Mononuclear cell (primary cell): ENCODE measurements around the gene TRIM29. TPM values are rescaled to one million over a fixed set of nuclear protein-coding genes. Genes with fewer than 3 reads are reported as not detected.
"Not testable (repeated sequence)": the region's sequence is repeated elsewhere in the genome, so short reads cannot be mapped to it uniquely, and the experiment has no call there.

Experiments used
- H3K27me3 ChIP-seq: 2 replicates; pipeline ENCODE4 v1.6.0; 2011; ENCODE audit warnings: low read length, control low read depth; ENCODE audit not compliant: insufficient read depth
- H3K4me1 ChIP-seq: 2 replicates; pipeline ENCODE4 v1.5.1; 2011; ENCODE audit warnings: mild to moderate bottlenecking, low read length, control low read depth; ENCODE audit not compliant: insufficient read depth
- H3K4me3 ChIP-seq: 2 replicates; pipeline ENCODE4 v1.5.1; 2011; ENCODE audit warnings: mild to moderate bottlenecking, low read length, moderate library complexity
- H3K9me3 ChIP-seq: 2 replicates; pipeline ENCODE4 v1.5.1; 2011; ENCODE audit warnings: low read depth, mild to moderate bottlenecking, control low read depth, low read length
- total RNA-seq: library from RNA; depleted of rRNA; stranded (reverse); fragments of >200 nt; gene quantifications from one replicate; pipeline ENCODE4 v1.2.3, GENCODE V29; 2012

The TRIM29 gene
- total RNA-seq, 1 donor = not detected

DNA sequence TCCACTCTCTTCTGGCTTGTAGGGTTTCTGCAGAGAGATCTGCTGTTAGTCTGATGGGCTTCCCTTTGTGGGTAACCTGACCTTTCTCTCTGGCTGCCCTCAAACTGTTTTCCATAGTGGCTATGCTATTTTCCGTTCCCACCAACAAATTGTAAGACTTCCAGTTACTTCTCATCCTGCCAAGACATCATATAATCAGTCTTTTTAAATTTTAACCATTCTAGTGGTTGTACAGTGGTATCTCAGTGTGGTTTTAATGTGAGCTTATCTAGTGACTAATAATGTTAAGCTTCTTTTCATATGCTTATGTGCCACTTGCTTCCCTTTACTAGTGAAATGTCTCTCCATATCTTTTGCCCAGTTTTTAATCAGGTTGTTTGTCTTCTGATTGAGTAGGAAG, 13.6 kb upstream of the TRIM29 start:
- Histone ChIP-seq H3K9me3 (no peaks in the 10 kb centered on the region), H3K27me3 (no peaks in the 10 kb centered on the region), H3K4me1 (no peaks in the 10 kb centered on the region), H3K4me3 (no peak overlapping the region)

DNA sequence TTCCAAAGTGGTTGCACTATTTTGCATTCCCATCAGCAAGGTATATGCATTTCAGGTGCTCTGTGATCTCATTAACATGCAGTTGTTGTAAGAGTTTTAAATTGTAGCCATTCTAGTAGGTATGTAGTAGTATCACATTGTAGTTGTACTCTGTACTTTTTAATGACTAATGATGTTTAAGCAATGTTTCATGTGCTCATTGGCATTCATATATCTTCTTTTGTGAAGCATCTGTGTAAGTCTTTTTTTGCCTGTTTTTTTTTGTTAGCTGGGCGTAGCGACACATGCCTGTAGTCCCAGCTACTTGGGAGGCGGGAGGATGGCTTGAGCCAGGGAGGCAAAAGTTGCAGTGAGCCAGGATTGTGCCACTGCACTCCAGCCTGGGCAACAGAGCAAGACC, 11.3 kb upstream of the TRIM29 start:
- no peak overlapping the region for H3K4me3 ChIP-seq
- no peaks in the 10 kb centered on the region for H3K4me1 ChIP-seq
- no peaks in the 10 kb centered on the region for H3K9me3 ChIP-seq
- H3K27me3 ChIP-seq = no peaks in the 10 kb centered on the region

DNA sequence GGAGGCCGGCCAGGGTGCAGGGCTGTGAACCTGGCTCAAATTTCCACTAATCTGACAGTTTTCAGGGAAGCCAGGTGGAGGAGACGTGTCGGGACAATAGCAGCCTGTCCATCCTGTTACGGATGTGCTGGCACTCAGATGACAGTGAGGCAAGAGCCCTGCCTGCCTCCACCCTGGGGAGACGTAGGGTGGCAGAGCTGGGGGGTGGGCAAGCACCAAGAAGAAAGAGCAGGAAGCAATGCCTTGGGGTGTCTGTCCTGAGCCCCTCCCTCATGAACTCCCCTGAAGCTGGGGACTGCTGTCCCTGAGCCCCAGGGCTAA, 10.0 kb upstream of the TRIM29 start:
- Histone ChIP-seq H3K4me3 (no peak overlapping the region), H3K4me1 (no peaks in the 10 kb centered on the region), H3K9me3 (no peaks in the 10 kb centered on the region)

DNA sequence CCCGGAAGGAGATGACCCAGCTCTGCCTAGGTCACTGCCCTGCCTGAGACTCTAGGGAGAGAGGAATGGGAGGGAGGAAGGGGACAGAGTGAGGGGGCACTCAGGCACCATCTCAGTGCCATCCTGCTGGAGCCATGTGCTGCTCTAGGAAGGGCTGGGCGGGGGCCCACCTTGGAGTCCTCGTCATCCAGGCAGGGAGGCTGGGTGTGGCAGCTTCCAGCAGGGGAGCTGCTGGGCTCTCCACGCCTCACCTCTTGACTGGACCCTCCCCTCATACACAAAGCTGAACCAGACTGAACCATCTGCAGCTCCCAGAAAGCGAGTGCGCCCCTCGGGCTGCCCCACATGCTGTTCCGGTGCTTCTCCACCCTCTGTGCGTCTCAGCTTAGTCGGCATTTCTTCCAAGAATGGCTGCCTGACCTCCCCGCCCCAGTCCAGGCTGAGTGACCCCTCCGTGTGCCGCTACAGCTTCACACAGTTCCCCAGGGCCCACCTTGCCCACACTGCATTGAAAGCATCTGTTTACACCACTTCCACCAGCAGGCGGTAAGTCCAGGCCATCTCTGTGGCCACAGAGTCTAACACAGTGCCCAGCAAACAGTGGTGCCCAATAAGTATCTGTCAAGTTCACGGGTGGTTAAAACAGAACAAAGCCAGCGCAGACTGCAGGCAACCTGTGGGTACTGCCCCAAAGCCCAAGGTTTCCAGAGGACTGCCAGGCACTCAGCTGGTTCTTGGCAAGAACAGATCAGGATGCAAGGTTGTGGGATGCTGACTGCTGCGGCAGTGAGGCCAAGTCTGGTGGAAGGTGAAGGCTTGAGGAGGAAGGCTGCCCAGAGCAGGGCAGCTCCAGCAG, 9.4 kb upstream of the TRIM29 start:
- Histone ChIP-seq H3K27me3 (no peaks in the 10 kb centered on the region), H3K4me3 (no peak overlapping the region), H3K9me3 (no peaks in the 10 kb centered on the region), H3K4me1 (no peaks in the 10 kb centered on the region)

More for the DNA sequence above, 10.0 kb upstream of the TRIM29 start:
- H3K27me3 ChIP-seq = no peaks in the 10 kb centered on the region

DNA sequence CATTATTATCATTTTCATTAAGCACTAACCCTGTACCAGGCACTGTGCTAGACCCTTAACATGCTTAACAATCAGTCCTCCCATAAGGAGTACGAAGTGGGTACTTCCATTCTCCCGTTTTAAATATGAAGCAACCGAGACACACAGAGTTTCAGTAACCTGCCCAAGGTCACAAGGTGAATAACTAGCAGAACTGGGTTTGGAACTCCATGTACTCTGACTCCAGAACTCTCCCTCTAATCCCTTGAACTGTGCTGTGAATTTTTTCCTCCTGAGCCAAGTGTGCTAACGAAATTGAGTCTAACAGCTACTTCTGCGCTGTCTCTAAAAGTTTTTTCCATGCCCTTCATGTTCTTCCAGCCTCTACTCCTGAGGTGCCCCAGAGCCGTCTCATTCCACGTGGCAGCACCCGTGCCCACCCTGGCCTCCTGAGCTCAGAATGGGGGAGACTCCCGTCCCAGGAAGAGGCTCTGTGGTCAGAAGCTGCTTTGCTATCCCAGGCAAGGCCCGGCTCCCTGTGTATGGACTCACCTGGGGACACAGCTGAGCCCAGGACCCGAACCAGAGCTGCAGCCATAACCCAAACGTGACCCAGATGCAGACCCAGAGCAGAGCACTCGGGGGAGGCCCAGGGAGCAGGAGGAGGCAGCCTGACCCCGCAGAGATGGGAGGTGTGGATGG, 8.6 kb upstream of the TRIM29 start:
- Histone ChIP-seq H3K9me3 (no peaks in the 10 kb centered on the region), H3K4me3 (no peak overlapping the region), H3K4me1 (no peaks in the 10 kb centered on the region), H3K27me3 (no peaks in the 10 kb centered on the region)

DNA sequence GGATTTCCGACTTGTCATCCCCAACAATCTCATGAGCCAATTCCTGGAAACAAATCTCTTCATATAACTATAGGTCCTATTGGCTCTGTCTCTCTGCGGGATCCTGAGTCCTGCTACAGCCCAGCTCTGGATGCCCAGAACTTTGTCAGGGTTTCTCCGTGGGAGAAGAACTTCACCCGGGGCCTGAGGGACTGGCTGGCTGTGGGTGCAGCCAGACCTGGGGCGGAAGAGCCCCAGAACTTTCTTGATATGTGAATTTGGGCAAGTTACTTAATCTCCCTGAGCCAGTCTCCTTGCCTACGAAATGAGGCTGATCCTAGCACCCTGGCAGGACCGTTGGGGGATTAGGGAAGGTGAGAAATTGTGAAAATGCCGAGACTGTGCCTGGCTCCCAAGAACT, 6.6 kb upstream of the TRIM29 start:
- H3K9me3 ChIP-seq = no peaks in the 10 kb centered on the region
- H3K4me1 ChIP-seq = no peaks in the 10 kb centered on the region
- no peak overlapping the region for H3K4me3 ChIP-seq

DNA sequence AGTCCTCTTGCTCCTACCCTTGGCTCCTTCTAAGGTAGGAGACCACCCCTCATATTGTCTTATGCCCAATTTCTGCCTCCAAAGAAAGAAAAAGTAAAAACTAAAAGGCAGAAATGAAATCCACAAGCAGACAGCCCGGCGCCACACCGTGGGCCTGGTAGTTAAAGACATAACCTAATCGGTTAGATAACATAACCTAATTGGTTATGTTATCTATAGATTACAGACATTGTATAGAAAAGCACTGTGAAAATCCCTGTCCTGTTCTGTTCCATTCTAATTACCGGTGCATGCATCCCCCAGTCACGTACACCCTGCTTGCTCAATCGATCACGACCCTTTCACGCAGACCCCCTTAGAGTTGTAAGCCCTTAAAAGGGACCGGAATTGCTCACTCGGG, 5.6 kb upstream of the TRIM29 start:
- not testable (repeated sequence) for H3K9me3 ChIP-seq, H3K4me3 ChIP-seq, H3K27me3 ChIP-seq, H3K4me1 ChIP-seq

More for the DNA sequence above, 6.6 kb upstream of the TRIM29 start:
- no peaks in the 10 kb centered on the region for H3K27me3 ChIP-seq

DNA sequence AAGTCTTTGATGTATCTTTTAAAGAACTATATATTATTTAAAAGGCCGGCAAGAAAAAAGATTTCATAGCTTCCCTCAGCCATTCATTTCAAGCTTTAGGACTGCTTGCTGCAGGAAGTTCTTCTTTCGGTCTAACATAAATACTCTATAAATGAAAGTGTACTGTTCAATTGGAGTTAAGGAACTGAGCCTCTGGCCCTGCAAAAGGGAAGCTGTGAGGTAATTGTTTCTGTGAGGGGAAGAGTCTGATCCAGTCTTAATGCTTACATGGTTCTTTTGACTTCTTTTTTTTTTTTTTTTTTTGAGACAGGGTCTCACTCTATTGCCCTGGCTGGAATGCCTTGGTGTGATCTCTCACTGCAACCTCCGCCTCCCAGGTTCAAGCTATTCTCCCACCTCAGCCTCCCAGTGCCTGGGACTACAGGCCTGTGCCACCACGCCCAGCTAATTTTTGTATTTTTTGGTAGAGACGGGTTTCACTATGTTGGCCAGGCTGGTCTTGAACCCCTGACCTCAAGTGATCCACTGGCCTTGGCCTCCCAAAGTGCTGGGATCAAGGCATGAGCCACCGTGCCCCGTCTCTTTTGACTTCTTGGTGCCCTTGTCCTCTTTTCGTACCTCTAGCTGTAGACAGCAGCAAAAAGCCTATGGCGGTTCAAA, 4.7 kb upstream of the TRIM29 start:
- H3K4me3 ChIP-seq = no peak overlapping the region
- H3K9me3 ChIP-seq = no peaks in the 10 kb centered on the region
- H3K4me1 ChIP-seq = no peaks in the 10 kb centered on the region
- no peaks in the 10 kb centered on the region for H3K27me3 ChIP-seq

DNA sequence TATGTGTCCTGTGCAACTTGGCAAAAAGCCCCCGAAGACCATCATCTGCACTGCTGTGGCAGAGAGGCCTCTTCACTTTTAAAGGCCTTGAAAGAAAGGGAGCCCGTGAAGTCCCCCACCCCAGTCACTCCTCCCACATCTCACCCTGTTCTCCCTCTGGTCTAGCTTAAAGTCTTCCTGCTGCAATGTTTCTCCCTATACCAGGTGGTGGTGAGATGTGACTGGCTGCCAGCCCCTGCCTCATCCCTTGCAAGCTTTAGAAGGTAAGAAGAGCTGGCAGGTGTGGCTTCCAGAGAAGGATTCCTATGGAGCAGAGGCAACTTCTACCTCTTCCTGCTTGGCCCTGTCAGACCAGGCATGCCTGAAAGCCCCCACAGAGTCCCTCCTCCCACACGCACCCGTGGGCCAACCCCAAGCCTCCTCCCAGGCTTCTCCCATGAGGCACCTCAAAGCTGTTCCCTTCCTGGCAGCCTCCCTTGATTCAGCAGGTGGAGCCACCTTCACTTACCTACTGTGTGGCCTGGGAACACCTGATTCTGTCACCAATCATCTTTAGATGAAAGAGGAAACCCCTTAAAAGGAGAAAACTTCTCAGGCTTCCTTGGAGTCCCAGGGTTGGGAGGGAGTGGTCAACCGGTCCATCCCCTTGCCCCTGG, 4.0 kb upstream of the TRIM29 start:
- H3K4me1 ChIP-seq = no peaks in the 10 kb centered on the region
- no peaks in the 10 kb centered on the region for H3K9me3 ChIP-seq
- no peak overlapping the region for H3K4me3 ChIP-seq
- H3K27me3 ChIP-seq = no peaks in the 10 kb centered on the region

DNA sequence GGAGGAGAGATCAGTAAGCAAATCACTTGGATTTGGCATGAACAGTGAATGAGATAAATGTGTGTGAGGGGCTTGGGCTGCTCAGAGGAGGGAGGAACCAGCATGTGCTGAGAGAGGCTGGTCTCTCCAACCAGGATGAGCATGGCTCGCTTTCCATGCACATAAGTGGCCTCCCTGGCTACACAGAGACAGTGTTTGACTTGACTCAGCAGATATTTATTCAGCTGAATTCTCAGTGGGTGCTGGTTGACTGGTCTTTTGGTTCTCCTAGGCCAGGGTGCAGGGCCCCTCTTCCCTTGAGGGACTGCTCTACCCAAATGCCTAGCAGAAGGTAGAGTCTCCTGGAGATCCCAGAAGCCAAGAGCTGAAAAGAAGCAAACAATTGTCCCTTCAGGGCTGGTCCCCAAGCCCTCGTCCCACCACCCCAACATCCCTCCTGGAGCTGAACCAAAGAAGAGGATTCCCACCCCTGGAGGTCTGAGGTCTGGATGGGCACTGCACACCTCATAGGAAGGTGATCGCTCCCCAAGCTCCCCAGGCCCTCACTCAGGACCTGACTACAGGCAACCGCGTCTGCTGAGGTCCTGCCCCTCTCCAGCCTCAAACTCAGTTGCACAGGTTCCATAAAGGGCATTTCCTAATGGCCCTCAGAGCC, 3.3 kb upstream of the TRIM29 start:
- H3K4me1 ChIP-seq = no peaks in the 10 kb centered on the region
- H3K9me3 ChIP-seq = no peaks in the 10 kb centered on the region
- H3K4me3 ChIP-seq = no peak overlapping the region
- H3K27me3 ChIP-seq = no peaks in the 10 kb centered on the region

DNA sequence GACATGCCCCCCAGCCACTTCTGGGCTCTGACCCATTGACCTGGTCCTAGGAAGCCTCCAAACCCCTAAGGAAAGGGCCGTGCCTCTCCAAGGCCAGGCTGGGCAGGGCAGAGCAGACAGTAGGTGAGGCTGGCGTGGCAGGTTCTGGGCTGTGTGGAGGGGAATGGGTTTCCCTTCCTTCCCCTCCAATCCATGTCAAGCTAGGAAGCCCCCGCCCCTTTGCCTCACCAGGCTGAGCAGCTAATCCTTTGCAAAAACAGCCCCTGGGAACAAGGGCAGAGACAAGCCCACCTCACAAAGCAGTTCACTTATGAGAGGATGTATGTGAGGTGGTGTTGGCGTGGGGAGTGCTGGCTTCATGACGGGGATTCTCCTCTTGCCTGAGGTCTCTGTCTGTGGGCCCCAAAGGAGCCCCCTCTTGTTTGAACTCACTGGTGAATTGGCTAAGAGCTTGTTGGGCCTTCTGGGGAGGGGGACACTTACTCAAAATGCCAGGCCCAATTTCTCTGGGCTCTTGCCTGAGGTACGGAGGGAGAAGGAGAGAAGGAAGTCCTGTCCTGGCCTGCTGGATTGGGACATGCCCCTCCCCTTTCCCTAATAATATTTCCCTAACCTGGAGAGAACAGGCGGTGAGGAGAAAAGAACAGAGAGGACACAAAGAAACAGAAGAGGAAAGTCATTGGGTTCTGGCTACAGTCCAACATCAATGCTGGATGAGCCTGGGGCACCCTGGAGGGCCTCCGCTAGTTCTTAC, 1.6 kb upstream of the TRIM29 start:
- Histone ChIP-seq H3K27me3 (no peaks in the 10 kb centered on the region), H3K4me3 (no peak overlapping the region), H3K4me1 (no peaks in the 10 kb centered on the region), H3K9me3 (no peaks in the 10 kb centered on the region)

DNA sequence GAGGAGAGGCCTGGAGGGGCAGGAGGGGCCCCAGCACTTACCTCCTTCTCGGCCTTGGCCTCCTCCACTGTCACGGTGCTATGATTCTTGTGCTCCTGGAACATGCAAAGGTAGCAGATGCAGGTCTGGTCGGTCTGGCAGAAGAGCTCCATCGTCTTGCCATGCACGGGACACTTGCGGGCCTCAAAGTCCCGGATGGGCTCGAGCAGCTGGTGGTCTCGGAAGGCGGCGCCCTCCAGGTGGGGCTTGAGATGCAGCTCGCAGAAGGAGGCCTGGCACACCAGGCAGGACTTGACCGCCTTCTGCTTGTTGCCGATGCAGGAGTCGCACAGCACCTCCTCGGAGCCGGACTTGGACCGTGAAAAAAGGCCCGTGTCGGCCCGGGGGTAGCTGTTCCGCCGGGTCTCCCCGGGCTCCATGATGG, 714 bp downstream of the TRIM29 start:
- Histone ChIP-seq H3K4me1 (no peaks in the 10 kb centered on the region), H3K9me3 (no peaks in the 10 kb centered on the region), H3K4me3 (no peak overlapping the region), H3K27me3 (no peaks in the 10 kb centered on the region)

DNA sequence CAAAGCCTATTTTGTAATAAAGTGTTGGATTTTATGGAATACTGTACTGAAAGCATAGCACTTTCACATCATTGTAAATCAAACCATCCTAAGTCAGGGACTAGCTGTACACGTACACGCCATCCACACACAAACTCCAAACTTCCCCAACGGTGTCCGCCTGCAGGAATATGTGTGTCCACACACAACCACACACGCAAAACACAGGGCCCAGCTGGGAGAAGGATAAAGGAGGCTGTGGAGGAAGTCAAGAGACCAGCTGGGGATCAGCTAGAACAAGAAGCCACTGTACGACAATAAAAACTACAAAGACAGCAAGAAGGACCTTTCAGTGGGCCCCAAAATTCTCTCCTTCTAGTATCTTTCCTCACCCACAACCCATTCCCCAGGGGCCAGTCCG, 1.6 kb downstream of the TRIM29 start:
- Histone ChIP-seq H3K4me3 (no peak overlapping the region), H3K27me3 (no peaks in the 10 kb centered on the region), H3K9me3 (no peaks in the 10 kb centered on the region), H3K4me1 (no peaks in the 10 kb centered on the region)

DNA sequence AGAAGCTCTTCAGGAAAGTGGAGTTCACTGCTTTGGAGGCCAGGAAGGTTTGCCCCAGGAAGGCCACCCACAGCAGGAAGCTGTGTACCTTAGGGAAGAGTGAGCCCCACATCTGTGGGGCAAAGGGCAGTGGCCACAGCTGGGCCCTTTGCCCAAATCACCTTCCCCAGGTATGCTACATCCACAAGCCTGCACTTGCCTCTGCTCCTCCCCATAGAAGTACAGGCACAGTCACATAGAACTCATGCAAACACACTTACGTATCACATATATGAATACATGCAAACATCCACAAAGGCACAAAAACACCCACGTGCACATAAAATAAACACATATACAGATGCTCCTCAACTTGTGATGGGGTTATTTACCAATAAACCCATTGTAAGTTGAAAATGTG, 2.1 kb downstream of the TRIM29 start:
- no peaks in the 10 kb centered on the region for H3K27me3 ChIP-seq
- H3K4me1 ChIP-seq = no peaks in the 10 kb centered on the region
- H3K4me3 ChIP-seq = no peak overlapping the region
- H3K9me3 ChIP-seq = no peaks in the 10 kb centered on the region
